Pancreas (tissue), 10 donors: ENCODE results near the gene DCAF8L1. TPM values are rescaled to one million over a fixed set of nuclear protein-coding genes. Genes with fewer than 3 reads are reported as not detected.
"Not testable (repeated sequence)": the region's sequence is repeated elsewhere in the genome, so short reads cannot be mapped to it uniquely, and the experiment has no call there.

Source experiments
- ATAC-seq, 4 donors: fragments of 200-7000 bp; cut with Tn5 transposase; one replicate each; pipeline versions ENCODE4 v1.8.0 to v1.9.1; 2020; ENCODE audit warnings: mild to moderate bottlenecking in 4 of 4, moderate library complexity in 4 of 4
- DNase-seq, 6 donors: peaks; one replicate each; pipeline ENCODE4 v3.0.0-alpha.2; 2020
- FAIRE-seq: peaks from 2 replicates; lab custom pipeline; 2012; peaks lifted over from hg19 to GRCh38; lab: Jason Lieb, UNC
- H3K27ac ChIP-seq, 4 donors: fragments of 200-600 bp; sonication (generic); 1 replicate in 3 of 4; 2 replicates in 1 of 4; pipeline versions ENCODE4 v1.5.0 to v1.8.0; 2020
- H3K27me3 ChIP-seq, 4 donors: fragments of 200-600 bp; one replicate each; pipeline ENCODE4 v1.8.0; 2021
- H3K36me3 ChIP-seq, 3 donors: fragments of 200-600 bp; sonication (generic) in 1 of 3; one replicate each; pipeline versions ENCODE4 v1.5.0 to v1.8.0; 2020 to 2021
- H3K4me1 ChIP-seq, 3 donors: fragments of 200-600 bp; one replicate each; pipeline ENCODE4 v1.8.0; 2021
- H3K4me3 ChIP-seq, 4 donors: fragments of 200-600 bp; sonication (generic) in 2 of 4; one replicate each; pipeline versions ENCODE4 v1.5.0 to v1.8.0; 2020 to 2021
- H3K9me3 ChIP-seq, 4 donors: fragments of 200-600 bp; one replicate each; pipeline ENCODE4 v1.8.0; 2021
- CTCF ChIP-seq, 4 donors: fragments of 200-600 bp; sonication (generic) in 3 of 4; IDR thresholded peaks; one replicate each; pipeline versions ENCODE4 v1.5.0 to v1.8.0; 2021; ENCODE audit warnings: antibody characterized with exemption in 4 of 4
- WGBS, 2 donors: extraction: QIAGEN DNeasy Blood & Tissue Kit; methylation state at CpG; one replicate each; pipeline ENCODE4 v1.1.7; 2013; 5-methylcytosine and 5-hydroxymethylcytosine counted together
- intact Hi-C, 3 donors: fragments of 100-400 bp; cut with DNase I; formaldehyde crosslinking; loops; one replicate each; pipeline versions ENCODE4 v1.11.1 to v1.14.2; 2022
- polyA plus RNA-seq, 2 donors: library from polyadenylated mRNA; stranded (reverse); fragments of 200-250 nt; gene quantifications; one replicate each; pipeline ENCODE4 v1.2.3, GENCODE V29; 2013
- total RNA-seq, 6 donors: library from RNA; stranded (reverse); fragmentation: NEBNext Ultra II Directional in 4 of 6; extraction: Animal tissue kit (Norgen Biotek cat#: 25700) in 4 of 6; gene quantifications; one replicate each; pipeline versions ENCODE4 v1.2.1 to v1.2.4, GENCODE V29; 2021 to 2023
- donor health status: healthy with polysubstance abuse.
- donor health status: DM: no; HTN: no; CAD: no; lungs with moderate emphysema.
- donor health status: DM: no; HTN: no; CAD: no.
- donor health status: control.
- donor health status: control.
- donor health status: Bipolar disorder and iron deficiency.
- donor health status: DM: yes; HTN: yes; CAD: no.
- donor health status: DM: no; HTN: no; CAD: no.
- donor health status: DM: no; HTN: no; CAD: no.
- donor health status: DM: yes; HTN: yes; CAD: no.

The DCAF8L1 gene
- total and polyA plus RNA-seq, 8 donors = not detected

GRCh38 chrX:27998666-27999065 lies 17.4 kb upstream of the DCAF8L1 start:
- Histone ChIP-seq H3K4me1 (no peaks in the 10 kb centered on the region), H3K9me3 (no peaks in the 10 kb centered on the region), H3K27me3 (peaks cover 0 to 5% (median 1%) of the 10 kb centered on the region in 4 donors), H3K27ac (no peak overlapping the region), H3K36me3 (no peaks in the 10 kb centered on the region), H3K4me3 (no peak overlapping the region)
- FAIRE-seq = peak; percentile 34
- WGBS, 2 donors = 75 to 98% methylated on average over 1 of the region's 1 CpG
- intact Hi-C loops = no loop called here
- no peak for ATAC-seq
- no peak for TF ChIP-seq CTCF (IDR thresholded peaks at IDR 0.05)
- DNase-seq = no peak

GRCh38 chrX:27997622-27998021 lies 16.4 kb upstream of the DCAF8L1 start:
- 89 to 93% methylated on average over 2 of the region's 2 CpGs for WGBS, 2 donors

GRCh38 chrX:27996132-27996531 lies 14.9 kb upstream of the DCAF8L1 start:
- Histone ChIP-seq H3K9me3 (no peaks in the 10 kb centered on the region), H3K36me3 (no peaks in the 10 kb centered on the region), H3K4me3 (no peak overlapping the region), H3K27me3 (peaks cover 0 to 4% (median 0%) of the 10 kb centered on the region in 4 donors), H3K27ac (no peak overlapping the region), H3K4me1 (no peaks in the 10 kb centered on the region)
- DNase-seq (no peak), FAIRE-seq (no peak), ATAC-seq (no peak)
- TF ChIP-seq CTCF (IDR thresholded peaks at IDR 0.05) = no peak
- 56 to 85% methylated on average over 3 of the region's 3 CpGs for WGBS, 2 donors
- intact Hi-C loops = no loop called here

More at GRCh38 chrX:27997622-27998021, 16.4 kb upstream of the DCAF8L1 start:
- H3K36me3 ChIP-seq = no peaks in the 10 kb centered on the region
- H3K4me3 ChIP-seq = no peak overlapping the region
- peaks cover 0 to 4% (median 0%) of the 10 kb centered on the region in 4 donors for H3K27me3 ChIP-seq
- ATAC-seq (no peak), DNase-seq (no peak), FAIRE-seq (no peak)
- no peak overlapping the region for H3K27ac ChIP-seq
- no peak for TF ChIP-seq CTCF (IDR thresholded peaks at IDR 0.05)
- no peaks in the 10 kb centered on the region for H3K4me1 ChIP-seq
- H3K9me3 ChIP-seq = no peaks in the 10 kb centered on the region
- intact Hi-C loops = no loop called here

GRCh38 chrX:27995611-27996010 lies 14.4 kb upstream of the DCAF8L1 start:
- Histone ChIP-seq H3K4me1 (no peaks in the 10 kb centered on the region), H3K27me3 (peaks cover 0 to 4% (median 0%) of the 10 kb centered on the region in 4 donors), H3K36me3 (no peaks in the 10 kb centered on the region), H3K9me3 (no peaks in the 10 kb centered on the region), H3K4me3 (no peak overlapping the region), H3K27ac (no peak overlapping the region)
- no peak for ATAC-seq
- no peak for DNase-seq
- intact Hi-C loops = no loop called here
- FAIRE-seq = peak; percentile 5
- TF ChIP-seq CTCF (IDR thresholded peaks at IDR 0.05) = no peak
- 59 to 77% methylated on average over 3 of the region's 3 CpGs for WGBS, 2 donors

- no peak overlapping the region for H3K27ac ChIP-seq
- no peaks in the 10 kb centered on the region for H3K27me3 ChIP-seq
- H3K9me3 ChIP-seq = no peaks in the 10 kb centered on the region
- FAIRE-seq (peak; percentile 96), ATAC-seq (peak; percentile 81 to 94 (median 89)), DNase-seq (peak in 2 of 6 donors; percentile 9 to 19)
- 11% methylated on average over 2 of the region's 2 CpGs for WGBS, 2 donors
- H3K4me1 ChIP-seq = peaks cover 0 to 3% (median 0%) of the 10 kb centered on the region in 3 donors
- no peak overlapping the region for H3K4me3 ChIP-seq
- no peak for TF ChIP-seq CTCF (IDR thresholded peaks at IDR 0.05)
- H3K36me3 ChIP-seq = no peaks in the 10 kb centered on the region
- intact Hi-C loops = no loop called here
These were observed 6.8 kb upstream of the DCAF8L1 start for GRCh38 chrX:27987862-27988646.

GRCh38 chrX:27976934-27977333 lies 4.3 kb downstream of the DCAF8L1 start:
- H3K36me3 ChIP-seq, intact Hi-C loops, H3K27me3 ChIP-seq, FAIRE-seq, ATAC-seq, DNase-seq, H3K9me3 ChIP-seq, H3K4me1 ChIP-seq, H3K27ac ChIP-seq, H3K4me3 ChIP-seq: not testable (repeated sequence)
- 62 to 84% methylated on average over 4 of the region's 4 CpGs for WGBS, 2 donors
